ENCODE measurements around the gene ZDHHC18. TPM values are rescaled to one million over a fixed set of nuclear protein-coding genes. Genes with fewer than 3 reads are reported as not detected.

ZDHHC18 gene
- total RNA-seq, 1 donor from 2014 or later = 27.0 TPM

DNA sequence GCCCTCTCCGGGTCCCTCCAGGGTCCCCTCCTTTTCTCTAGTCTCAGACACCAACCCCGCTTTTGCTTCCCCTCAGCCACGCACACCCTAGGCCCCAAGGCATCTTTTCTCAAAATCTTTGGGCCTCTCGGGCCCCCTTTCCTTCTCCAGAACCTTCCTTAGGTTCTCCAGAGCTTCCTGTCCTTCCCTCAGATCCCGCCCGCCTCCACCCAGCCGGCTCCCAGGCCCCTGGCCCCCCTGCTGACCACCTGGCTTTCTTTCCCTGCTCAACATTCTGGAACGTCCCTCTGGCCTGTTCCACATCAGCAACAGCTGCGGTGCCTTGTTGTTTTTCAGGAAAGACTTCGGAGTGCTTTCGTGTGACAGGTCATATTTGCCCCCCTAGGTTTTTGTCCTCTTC is 1.2 kb downstream of the ZDHHC18 start:
- TF ChIP-seq, protein P1, sequence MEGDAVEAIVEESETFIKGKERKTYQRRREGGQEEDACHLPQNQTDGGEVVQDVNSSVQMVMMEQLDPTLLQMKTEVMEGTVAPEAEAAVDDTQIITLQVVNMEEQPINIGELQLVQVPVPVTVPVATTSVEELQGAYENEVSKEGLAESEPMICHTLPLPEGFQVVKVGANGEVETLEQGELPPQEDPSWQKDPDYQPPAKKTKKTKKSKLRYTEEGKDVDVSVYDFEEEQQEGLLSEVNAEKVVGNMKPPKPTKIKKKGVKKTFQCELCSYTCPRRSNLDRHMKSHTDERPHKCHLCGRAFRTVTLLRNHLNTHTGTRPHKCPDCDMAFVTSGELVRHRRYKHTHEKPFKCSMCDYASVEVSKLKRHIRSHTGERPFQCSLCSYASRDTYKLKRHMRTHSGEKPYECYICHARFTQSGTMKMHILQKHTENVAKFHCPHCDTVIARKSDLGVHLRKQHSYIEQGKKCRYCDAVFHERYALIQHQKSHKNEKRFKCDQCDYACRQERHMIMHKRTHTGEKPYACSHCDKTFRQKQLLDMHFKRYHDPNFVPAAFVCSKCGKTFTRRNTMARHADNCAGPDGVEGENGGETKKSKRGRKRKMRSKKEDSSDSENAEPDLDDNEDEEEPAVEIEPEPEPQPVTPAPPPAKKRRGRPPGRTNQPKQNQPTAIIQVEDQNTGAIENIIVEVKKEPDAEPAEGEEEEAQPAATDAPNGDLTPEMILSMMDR (IDR thresholded peaks at IDR 0.05; ENCODE audit: insufficient read depth, low read length, poor library complexity, severe bottlenecking) = no peak
- H3K27me3 ChIP-seq (ENCODE audit: control insufficient read depth, insufficient read depth, low read length) = no peaks in the 10 kb centered on the region
- no peak for DNase-seq (ENCODE audit: low read depth)
- H3K4me3 ChIP-seq (ENCODE audit: low read depth, low read length) = peak overlapping the region; percentile 79
- H3K36me3 ChIP-seq (ENCODE audit: control insufficient read depth, insufficient read depth, low read length) = no peaks in the 10 kb centered on the region

DNA sequence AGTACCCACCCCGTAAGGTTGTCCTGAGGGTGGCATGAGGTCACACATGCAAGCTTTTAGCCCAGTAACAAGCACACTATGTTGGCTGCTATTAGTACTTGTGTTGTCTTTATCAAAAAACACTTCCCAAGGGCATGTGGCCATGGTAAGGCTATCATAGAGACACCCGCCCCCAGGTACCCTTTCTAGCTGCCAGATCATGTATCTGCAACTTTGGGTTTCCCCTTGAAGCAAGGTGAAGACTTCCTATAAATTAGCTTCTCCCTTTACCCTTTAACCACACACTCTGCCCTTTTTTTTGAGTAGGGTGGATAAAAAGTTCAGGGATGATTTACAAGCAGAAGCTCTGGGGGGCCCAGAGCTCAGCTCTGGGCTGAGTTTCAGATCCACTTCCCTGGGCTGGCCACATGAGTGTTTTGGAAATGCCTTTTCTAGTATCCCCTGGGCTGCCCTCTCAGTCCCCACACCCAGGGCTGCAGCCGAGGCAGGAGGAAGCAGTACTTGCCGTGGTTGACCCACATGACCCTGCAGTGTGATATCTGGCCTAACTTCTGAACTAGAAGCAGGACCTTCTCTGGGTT is 2.0 kb downstream of the ZDHHC18 start:
- no peak for DNase-seq (ENCODE audit: low read depth)
- Histone ChIP-seq H3K36me3 (ENCODE audit: control insufficient read depth, insufficient read depth, low read length) (no peaks in the 10 kb centered on the region), H3K4me3 (ENCODE audit: low read depth, low read length) (no peak overlapping the region), H3K27me3 (ENCODE audit: control insufficient read depth, insufficient read depth, low read length) (no peaks in the 10 kb centered on the region)
- TF ChIP-seq, protein P1 (IDR thresholded peaks at IDR 0.05; ENCODE audit: insufficient read depth, low read length, poor library complexity, severe bottlenecking) = no peak

DNA sequence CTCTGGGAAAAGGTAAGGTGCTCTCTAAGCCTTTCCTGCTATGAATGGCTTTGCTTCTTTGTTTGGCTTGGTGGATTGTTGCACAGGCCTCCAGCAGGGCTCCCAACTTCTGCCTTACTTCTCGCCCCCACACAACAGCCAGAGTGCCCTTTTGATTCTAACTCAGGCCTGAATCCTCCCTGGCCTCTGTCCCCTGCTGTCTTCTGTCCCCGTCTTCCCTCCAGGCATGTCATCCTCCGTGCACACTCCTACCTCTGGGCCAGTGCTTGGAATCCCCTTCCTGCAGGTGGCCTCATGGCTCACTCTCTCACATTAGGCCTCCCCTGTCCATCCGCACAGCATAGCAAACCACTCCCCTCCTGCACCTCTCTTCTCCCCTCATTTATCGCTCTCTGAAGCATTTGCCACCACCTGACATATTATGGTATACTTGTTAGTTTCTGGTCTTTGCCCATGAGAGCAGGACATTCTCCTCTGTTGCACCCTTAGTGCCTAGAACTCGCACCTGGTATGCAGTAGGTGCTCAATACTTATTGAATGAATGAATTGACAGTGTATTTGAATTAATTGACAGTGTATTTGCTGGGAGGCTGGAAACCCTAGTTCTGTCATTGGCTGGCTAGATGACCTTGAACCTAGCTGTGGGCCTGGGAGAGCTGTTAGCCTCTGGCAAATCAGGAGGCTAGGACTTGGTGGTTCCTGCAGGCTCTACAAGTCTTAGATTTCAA is 2.9 kb downstream of the ZDHHC18 start:
- no peak for DNase-seq (ENCODE audit: low read depth)
- Histone ChIP-seq H3K27me3 (ENCODE audit: control insufficient read depth, insufficient read depth, low read length) (no peaks in the 10 kb centered on the region), H3K4me3 (ENCODE audit: low read depth, low read length) (no peak overlapping the region), H3K36me3 (ENCODE audit: control insufficient read depth, insufficient read depth, low read length) (no peaks in the 10 kb centered on the region)
- TF ChIP-seq, protein P1 (IDR thresholded peaks at IDR 0.05; ENCODE audit: insufficient read depth, low read length, poor library complexity, severe bottlenecking) = no peak

DNA sequence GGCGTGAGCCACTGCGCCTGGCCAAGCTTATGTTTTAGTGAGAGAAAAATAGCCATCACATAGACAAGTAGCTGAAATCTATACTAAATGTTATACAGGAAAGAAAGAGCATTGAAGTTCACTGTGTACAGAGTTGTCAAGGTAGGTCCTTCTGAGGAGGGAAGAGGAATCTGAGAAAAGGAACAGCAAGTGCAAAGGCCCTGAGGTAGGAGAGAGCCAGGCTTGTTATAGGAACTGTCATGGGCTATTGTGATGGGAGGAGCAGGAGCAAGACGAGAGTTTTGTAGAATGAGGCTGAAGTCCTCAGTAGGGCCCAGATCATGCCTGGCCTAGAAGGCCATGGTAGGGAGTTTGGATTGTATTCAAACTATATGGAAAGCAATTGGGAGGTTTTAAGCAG is 4.6 kb downstream of the ZDHHC18 start:
- H3K27me3 ChIP-seq (ENCODE audit: control insufficient read depth, insufficient read depth, low read length) = no peaks in the 10 kb centered on the region
- peaks cover 1% of the 10 kb centered on the region for H3K36me3 ChIP-seq (ENCODE audit: control insufficient read depth, insufficient read depth, low read length)
- H3K4me3 ChIP-seq (ENCODE audit: low read depth, low read length) = no peak overlapping the region
- TF ChIP-seq, protein P1 (IDR thresholded peaks at IDR 0.05; ENCODE audit: insufficient read depth, low read length, poor library complexity, severe bottlenecking) = no peak
- DNase-seq (ENCODE audit: low read depth) = no peak

DNA sequence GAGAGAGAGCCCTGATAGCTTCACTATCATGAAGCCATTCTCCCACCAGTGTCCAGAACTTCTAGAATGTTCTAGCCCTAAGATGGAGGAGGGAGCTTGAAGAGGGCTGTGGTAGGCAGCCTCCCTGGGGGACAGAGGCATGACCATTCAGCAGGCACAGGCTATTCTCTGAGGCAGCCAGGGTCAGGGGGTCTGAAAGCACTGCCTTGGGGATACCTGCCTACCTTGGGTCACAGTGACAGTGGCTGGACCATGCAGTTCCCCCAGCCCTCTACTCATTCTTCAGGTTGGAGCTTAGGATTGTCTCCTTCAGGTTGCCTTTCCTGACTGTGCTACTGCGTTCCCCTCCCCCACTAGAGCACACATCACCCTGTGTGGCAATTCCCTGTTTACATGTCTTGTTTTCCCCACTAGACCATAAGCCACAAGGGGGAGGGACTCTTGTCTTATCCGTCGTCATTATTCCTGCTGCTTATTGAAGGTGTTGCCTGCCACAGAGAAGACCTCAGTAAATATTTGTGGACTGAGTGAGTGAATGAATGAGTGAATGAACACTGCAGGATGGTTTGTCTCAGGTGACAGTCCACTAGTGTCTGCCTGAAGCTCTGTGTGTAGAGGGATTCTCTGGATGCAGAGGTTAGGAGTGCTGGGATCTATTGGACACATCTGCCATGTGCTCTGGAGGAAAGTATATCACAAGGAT is 5.2 kb downstream of the ZDHHC18 start:
- peaks cover 1% of the 10 kb centered on the region for H3K36me3 ChIP-seq (ENCODE audit: control insufficient read depth, insufficient read depth, low read length)
- no peak for DNase-seq (ENCODE audit: low read depth)
- no peaks in the 10 kb centered on the region for H3K27me3 ChIP-seq (ENCODE audit: control insufficient read depth, insufficient read depth, low read length)
- TF ChIP-seq, protein P1 (IDR thresholded peaks at IDR 0.05; ENCODE audit: insufficient read depth, low read length, poor library complexity, severe bottlenecking) = no peak
- H3K4me3 ChIP-seq (ENCODE audit: low read depth, low read length) = no peak overlapping the region

All from kidney epithelial cell (primary cell).